GM15510 (cell line): ENCODE measurements around the gene PSMD5.

ENCODE experiments used
- POLR2A ChIP-seq: IDR thresholded peaks from 3 replicates; pipeline ENCODE4 v1.6.1; 2011; ENCODE audit warnings: borderline replicate concordance; ENCODE audit not compliant: insufficient read length; ENCODE audit errors: extremely low read depth

PSMD5 gene

DNA sequence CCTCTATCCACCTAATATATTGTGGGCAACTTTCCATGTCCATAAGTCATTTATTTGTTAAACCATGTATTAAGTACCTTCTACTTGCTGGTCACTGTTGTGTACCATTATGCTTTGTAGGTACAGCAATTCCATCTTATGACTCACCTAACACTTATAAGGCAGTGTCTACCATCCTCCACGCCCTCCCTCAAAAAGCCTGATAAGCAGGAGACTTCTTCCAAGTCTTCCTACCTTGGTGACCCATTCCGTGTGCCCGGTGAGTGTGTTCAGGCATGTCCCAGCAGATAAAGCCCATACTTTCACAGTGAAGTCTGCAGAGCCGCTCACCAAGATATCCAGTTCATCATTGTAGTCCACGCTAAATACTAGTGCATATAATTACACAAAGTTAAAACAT is 66.9 kb downstream of the PSMD5 start:
- TF ChIP-seq POLR2A, result no peak

DNA sequence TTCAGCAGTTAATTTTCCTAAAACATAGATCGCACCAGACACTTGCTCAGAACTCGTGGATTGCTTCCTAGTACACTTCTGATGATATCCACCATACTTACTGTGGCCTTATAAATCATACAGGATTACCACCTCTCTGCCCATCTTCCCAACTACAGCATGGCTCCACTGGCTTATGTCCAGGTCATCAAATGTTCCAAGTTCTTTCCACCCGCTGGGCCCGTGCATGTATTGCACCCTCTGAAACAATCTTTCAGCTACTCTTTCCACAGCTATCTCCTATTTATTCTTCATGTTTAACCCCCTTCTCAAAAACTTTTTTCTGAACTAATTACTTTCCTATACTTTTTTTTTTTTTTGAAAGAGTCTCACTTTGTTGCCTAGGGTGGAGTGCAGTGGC is 68.0 kb downstream of the PSMD5 start:
- TF ChIP-seq POLR2A, result no peak

DNA sequence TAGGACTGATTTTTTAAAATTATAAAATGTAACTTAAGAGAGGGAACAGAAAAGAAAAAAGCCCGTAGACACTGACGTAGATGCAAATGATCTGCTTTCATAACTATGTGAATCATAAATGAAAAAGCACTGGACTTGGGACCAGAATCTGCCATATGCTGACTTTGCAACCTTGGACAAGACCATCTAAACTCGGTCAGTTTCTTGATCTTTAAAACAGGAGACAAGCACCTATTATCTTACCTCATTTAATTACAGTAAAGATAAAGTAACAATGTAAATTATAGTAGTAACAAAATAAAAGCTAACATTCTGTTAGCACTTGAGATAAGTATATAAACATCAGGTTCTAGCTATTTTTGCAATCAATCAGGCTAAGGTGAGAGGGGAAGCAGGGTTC is 69.5 kb downstream of the PSMD5 start:
- TF ChIP-seq POLR2A, result no peak

DNA sequence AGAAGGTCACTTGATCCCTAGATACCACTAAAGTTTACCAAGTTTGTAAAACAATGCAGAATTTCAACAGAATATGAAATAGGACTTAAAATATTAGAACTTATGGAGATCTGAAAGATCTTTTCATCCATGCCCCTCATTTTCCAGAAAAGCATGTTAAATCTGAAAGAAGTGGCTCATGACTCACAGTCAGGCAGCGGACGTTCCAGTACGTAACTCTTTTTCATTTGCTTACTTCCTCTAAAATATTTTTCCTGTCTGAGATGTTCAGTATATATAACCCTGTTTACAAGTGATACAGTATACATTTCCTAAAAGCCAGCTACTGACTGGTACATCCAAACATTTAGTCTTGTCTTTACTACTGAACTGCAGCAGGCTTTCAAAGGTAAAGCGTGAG is 71.8 kb downstream of the PSMD5 start:
- no peak for TF ChIP-seq POLR2A

DNA sequence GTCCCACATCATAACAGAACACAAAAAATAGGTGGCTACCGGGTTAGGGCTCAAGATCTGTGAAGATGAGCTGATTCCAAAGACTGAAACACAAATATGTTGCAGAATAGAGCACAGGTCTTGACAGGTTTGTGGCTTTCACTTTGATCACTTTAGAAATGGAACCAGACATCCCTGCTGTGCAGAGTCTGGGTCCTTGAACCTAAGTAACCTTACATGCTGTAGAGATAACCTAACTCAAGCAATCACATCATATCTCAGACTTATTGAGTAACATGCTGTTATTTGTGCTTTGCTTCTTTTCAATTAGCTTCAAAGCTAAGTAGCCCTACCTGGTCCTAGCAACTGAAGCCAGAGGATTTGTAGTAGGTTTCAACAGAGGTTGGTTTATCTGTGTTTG is 73.8 kb downstream of the PSMD5 start:
- TF ChIP-seq POLR2A, result no peak

DNA sequence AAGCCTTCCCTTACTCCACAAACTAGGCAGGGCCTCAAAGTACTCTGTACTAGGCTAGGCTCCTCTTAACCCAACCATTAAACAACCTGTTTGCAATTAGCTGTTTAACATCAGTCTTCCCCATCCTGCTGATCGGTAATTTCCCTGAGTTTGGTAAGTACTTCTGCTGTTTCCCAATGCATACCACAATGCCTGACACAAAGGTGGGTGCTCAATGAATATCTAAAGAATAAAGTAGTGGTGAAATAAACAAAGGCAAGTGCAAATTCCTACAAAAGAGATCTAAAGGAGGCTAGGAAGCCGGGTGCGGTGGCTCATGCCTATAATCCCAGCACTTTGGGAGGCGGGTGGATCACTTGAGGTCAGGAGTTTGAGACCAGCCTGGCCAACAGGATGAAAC is 74.5 kb downstream of the PSMD5 start:
- no peak for TF ChIP-seq POLR2A

DNA sequence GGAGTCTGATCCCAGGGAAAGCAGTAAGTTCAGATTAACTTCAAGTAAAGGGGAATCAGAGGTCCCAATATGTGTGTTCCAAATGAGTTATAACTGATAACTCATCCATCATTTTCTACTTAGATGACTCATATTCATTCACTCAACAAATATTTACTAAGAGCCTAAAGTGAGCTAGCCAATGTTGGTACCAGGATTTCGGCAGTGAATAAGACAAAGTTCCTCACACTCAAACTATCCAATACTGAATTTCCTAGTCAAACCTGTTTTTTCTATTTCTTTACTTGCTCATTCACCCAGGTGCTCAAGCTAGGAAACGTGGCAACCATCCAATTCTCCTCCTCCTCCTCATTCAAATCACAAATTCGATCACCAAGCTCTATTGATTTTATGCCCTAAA is 75.3 kb downstream of the PSMD5 start:
- TF ChIP-seq POLR2A, result no peak
